HEK293T (cell line): Measurements from ENCODE around the gene RAB7B.

Experiments
- ARNT ChIP-seq: fragments of 450-650 bp; IDR thresholded peaks from 2 replicates; pipeline ENCODE4 v1.6.1; 2017; ENCODE audit warnings: mild to moderate bottlenecking
- CTBP1 ChIP-seq: fragments of 450-650 bp; IDR thresholded peaks from 2 replicates; pipeline ENCODE4 v1.6.1; 2016; ENCODE audit warnings: borderline replicate concordance
- ELF4 ChIP-seq: fragments of 450-650 bp; IDR thresholded peaks from 2 replicates; pipeline ENCODE4 v1.6.1; 2017; ENCODE audit warnings: antibody characterized with exemption
- FOXA1 ChIP-seq: fragments of 450-650 bp; IDR thresholded peaks from 2 replicates; pipeline ENCODE4 v1.6.1; 2016; ENCODE audit warnings: mild to moderate bottlenecking
- FOXK2 ChIP-seq: fragments of 450-650 bp; IDR thresholded peaks from 2 replicates; pipeline ENCODE4 v1.6.1; 2016; ENCODE audit warnings: mild to moderate bottlenecking
- FOXM1 ChIP-seq: fragments of 450-650 bp; IDR thresholded peaks from 2 replicates; pipeline ENCODE4 v1.6.1; 2017; ENCODE audit warnings: mild to moderate bottlenecking, borderline replicate concordance
- LEF1 ChIP-seq: fragments of 450-650 bp; IDR thresholded peaks from 2 replicates; pipeline ENCODE4 v1.6.1; 2017; ENCODE audit warnings: mild to moderate bottlenecking, borderline replicate concordance
- NFRKB ChIP-seq: fragments of 450-650 bp; IDR thresholded peaks from 2 replicates; pipeline ENCODE4 v1.6.1; 2016; ENCODE audit warnings: mild to moderate bottlenecking, moderate library complexity
- SP1 ChIP-seq: fragments of 450-650 bp; IDR thresholded peaks from 2 replicates; pipeline ENCODE4 v1.6.1; 2017
- TARDBP ChIP-seq: fragments of 450-650 bp; IDR thresholded peaks from 2 replicates; pipeline ENCODE4 v1.6.1; 2016

DNA sequence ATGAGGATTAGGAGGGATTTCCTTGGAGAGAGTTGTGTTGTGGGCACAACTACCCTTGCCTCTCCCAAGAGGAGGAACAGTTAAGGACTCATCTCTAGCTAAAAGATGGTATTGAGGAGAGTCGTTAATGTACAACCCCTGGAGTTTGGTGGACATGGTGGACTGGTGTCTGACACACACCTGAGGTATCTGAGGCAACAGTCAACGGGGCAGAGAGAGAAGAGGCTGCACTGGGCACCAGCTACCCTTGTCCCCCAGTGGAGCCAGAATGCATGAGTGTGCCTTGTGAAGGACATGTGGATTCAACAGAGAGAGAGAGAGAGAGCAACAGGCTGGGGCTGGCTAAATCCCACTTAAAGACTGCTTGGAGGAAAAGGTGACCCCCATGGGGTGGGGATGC lies 13.0 kb downstream of the RAB7B start:
- TF ChIP-seq FOXK2, result no peak
- no peak for TF ChIP-seq SP1
- TF ChIP-seq ARNT, result no peak
- no peak for TF ChIP-seq CTBP1
- TF ChIP-seq TARDBP, result no peak
- TF ChIP-seq NFRKB, result no peak
- TF ChIP-seq FOXA1, result no peak
- no peak for TF ChIP-seq LEF1
- TF ChIP-seq FOXM1, result no peak
- TF ChIP-seq ELF4, result no peak
